HL-60 (cell line): ENCODE data around the gene SACM1L.

ENCODE experiments used
- DNase-seq, 2 experiments: peaks; one replicate each; pipeline ENCODE4 v3.0.0-alpha.2; 2010 to 2020; ENCODE audit warnings: low read depth in 1 of 2, low spot score in 1 of 2
- H3K27ac ChIP-seq: fragments of 250-450 bp; sonication (Bioruptor Pico); replicated peaks from 2 replicates; pipeline ENCODE4 v1.5.1; 2020; ENCODE audit warnings: mild to moderate bottlenecking, moderate library complexity
- H3K27me3 ChIP-seq: fragments of 250-450 bp; sonication (Bioruptor Pico); 2 replicates; pipeline ENCODE4 v1.5.1; 2021; ENCODE audit warnings: mild to moderate bottlenecking, moderate library complexity; ENCODE audit not compliant: insufficient read depth, poor library complexity, severe bottlenecking
- H3K4me3 ChIP-seq: replicated peaks from 2 replicates; pipeline ENCODE4 v1.5.1; 2011; ENCODE audit warnings: mild to moderate bottlenecking, control low read depth, low read length; ENCODE audit not compliant: insufficient read depth
- GABPA ChIP-seq: IDR thresholded peaks from 2 replicates; pipeline ENCODE4 v1.6.1; 2012; ENCODE audit warnings: low read depth
- POLR2AphosphoS5 ChIP-seq: IDR thresholded peaks from 2 replicates; pipeline ENCODE4 v1.6.1; 2012; ENCODE audit warnings: low read depth
- SPI1 ChIP-seq: IDR thresholded peaks from 2 replicates; pipeline ENCODE4 v1.6.1; 2012; ENCODE audit warnings: low read depth, mild to moderate bottlenecking, borderline replicate concordance
- TF ChIP-seq, protein P1 (sequence below): IDR thresholded peaks from 2 replicates; pipeline ENCODE4 v1.6.1; 2012; ENCODE audit warnings: low read depth; ENCODE audit not compliant: insufficient replicate concordance
- TF ChIP-seq, protein P2 (sequence below): IDR thresholded peaks from one replicate; pipeline ENCODE4 v1.5.1; 2011; ENCODE audit warnings: low read length, control low read depth, inconsistent platforms; ENCODE audit not compliant: insufficient read depth

The SACM1L gene

DNA sequence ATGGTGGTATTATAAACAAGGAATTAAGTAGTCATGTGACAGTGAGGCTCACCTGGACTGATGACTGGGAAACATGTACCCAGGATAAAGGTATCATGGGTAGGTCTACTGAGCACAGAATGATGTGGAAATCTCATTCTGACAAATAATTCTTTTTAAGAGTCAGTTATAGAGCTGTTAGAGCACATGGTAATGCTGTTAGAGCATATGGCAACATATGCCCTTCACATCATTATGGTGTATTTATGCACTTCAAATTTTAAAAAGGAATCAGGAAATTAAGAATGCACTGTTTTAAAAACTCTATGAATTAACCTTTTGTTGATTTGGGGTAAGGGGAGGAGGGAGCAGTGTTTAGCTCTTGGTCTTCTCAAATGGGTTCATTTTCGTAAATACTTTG lies 105.5 kb downstream of the SACM1L start:
- H3K4me3 ChIP-seq: no peak overlapping the region
- DNase-seq: no peak
- TF ChIP-seq, protein P1, sequence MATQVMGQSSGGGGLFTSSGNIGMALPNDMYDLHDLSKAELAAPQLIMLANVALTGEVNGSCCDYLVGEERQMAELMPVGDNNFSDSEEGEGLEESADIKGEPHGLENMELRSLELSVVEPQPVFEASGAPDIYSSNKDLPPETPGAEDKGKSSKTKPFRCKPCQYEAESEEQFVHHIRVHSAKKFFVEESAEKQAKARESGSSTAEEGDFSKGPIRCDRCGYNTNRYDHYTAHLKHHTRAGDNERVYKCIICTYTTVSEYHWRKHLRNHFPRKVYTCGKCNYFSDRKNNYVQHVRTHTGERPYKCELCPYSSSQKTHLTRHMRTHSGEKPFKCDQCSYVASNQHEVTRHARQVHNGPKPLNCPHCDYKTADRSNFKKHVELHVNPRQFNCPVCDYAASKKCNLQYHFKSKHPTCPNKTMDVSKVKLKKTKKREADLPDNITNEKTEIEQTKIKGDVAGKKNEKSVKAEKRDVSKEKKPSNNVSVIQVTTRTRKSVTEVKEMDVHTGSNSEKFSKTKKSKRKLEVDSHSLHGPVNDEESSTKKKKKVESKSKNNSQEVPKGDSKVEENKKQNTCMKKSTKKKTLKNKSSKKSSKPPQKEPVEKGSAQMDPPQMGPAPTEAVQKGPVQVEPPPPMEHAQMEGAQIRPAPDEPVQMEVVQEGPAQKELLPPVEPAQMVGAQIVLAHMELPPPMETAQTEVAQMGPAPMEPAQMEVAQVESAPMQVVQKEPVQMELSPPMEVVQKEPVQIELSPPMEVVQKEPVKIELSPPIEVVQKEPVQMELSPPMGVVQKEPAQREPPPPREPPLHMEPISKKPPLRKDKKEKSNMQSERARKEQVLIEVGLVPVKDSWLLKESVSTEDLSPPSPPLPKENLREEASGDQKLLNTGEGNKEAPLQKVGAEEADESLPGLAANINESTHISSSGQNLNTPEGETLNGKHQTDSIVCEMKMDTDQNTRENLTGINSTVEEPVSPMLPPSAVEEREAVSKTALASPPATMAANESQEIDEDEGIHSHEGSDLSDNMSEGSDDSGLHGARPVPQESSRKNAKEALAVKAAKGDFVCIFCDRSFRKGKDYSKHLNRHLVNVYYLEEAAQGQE: no peak
- no peak for TF ChIP-seq POLR2AphosphoS5
- no peak for TF ChIP-seq SPI1
- TF ChIP-seq, protein P2, sequence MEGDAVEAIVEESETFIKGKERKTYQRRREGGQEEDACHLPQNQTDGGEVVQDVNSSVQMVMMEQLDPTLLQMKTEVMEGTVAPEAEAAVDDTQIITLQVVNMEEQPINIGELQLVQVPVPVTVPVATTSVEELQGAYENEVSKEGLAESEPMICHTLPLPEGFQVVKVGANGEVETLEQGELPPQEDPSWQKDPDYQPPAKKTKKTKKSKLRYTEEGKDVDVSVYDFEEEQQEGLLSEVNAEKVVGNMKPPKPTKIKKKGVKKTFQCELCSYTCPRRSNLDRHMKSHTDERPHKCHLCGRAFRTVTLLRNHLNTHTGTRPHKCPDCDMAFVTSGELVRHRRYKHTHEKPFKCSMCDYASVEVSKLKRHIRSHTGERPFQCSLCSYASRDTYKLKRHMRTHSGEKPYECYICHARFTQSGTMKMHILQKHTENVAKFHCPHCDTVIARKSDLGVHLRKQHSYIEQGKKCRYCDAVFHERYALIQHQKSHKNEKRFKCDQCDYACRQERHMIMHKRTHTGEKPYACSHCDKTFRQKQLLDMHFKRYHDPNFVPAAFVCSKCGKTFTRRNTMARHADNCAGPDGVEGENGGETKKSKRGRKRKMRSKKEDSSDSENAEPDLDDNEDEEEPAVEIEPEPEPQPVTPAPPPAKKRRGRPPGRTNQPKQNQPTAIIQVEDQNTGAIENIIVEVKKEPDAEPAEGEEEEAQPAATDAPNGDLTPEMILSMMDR: no peak
- TF ChIP-seq GABPA: no peak
- no peak overlapping the region for H3K27ac ChIP-seq
- H3K27me3 ChIP-seq: peaks cover 32% of the 10 kb centered on the region
